ENCODE measurements around the gene SPAG6.

Gene SPAG6

GRCh38 chr10:22410394-22410793 lies 65.1 kb downstream of the SPAG6 start:
- H3K9me2 ChIP-seq (replicated peaks; ENCODE audit: insufficient read depth, low read length), result no peaks in the 10 kb centered on the region
- H3K27me3 ChIP-seq (ENCODE audit: low read length), result no peaks in the 10 kb centered on the region
- H3K9ac ChIP-seq (ENCODE audit: low read length), result no peak overlapping the region
- H4K20me1 ChIP-seq (ENCODE audit: low read depth, low read length), result no peaks in the 10 kb centered on the region
- H3K4me2 ChIP-seq (ENCODE audit: low read depth, low read length, poor library complexity, severe bottlenecking), result no peak overlapping the region
- H2AFZ ChIP-seq (ENCODE audit: low read depth, low read length, severe bottlenecking), result no peak overlapping the region
- H3K27ac ChIP-seq (ENCODE audit: low read depth, low read length), result no peak overlapping the region
- H3K4me3 ChIP-seq (ENCODE audit: insufficient read depth, low read length, poor library complexity, severe bottlenecking), result no peak overlapping the region
- H3K36me3 ChIP-seq (ENCODE audit: low read length), result no peaks in the 10 kb centered on the region
- no peaks in the 10 kb centered on the region for H3K9me3 ChIP-seq (ENCODE audit: insufficient read depth, low read length)
- H3K79me2 ChIP-seq (ENCODE audit: insufficient read depth, low read length), result no peaks in the 10 kb centered on the region
- no peak for TF ChIP-seq EZH2phosphoT487 (conservative IDR thresholded peaks at IDR 0.05; ENCODE audit: low read length)
- TF ChIP-seq, protein P1, sequence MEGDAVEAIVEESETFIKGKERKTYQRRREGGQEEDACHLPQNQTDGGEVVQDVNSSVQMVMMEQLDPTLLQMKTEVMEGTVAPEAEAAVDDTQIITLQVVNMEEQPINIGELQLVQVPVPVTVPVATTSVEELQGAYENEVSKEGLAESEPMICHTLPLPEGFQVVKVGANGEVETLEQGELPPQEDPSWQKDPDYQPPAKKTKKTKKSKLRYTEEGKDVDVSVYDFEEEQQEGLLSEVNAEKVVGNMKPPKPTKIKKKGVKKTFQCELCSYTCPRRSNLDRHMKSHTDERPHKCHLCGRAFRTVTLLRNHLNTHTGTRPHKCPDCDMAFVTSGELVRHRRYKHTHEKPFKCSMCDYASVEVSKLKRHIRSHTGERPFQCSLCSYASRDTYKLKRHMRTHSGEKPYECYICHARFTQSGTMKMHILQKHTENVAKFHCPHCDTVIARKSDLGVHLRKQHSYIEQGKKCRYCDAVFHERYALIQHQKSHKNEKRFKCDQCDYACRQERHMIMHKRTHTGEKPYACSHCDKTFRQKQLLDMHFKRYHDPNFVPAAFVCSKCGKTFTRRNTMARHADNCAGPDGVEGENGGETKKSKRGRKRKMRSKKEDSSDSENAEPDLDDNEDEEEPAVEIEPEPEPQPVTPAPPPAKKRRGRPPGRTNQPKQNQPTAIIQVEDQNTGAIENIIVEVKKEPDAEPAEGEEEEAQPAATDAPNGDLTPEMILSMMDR (IDR thresholded peaks at IDR 0.05; ENCODE audit: insufficient read depth, low read length, poor library complexity, severe bottlenecking), result no peak
- H3F3A ChIP-seq (ENCODE audit: insufficient read depth), result no peaks in the 10 kb centered on the region

GRCh38 chr10:22410846-22411245 lies 65.5 kb downstream of the SPAG6 start:
- no peaks in the 10 kb centered on the region for H3K27me3 ChIP-seq (ENCODE audit: low read length)
- H3K4me3 ChIP-seq (ENCODE audit: insufficient read depth, low read length, poor library complexity, severe bottlenecking), result no peak overlapping the region
- TF ChIP-seq, protein P1 (IDR thresholded peaks at IDR 0.05; ENCODE audit: insufficient read depth, low read length, poor library complexity, severe bottlenecking), result no peak
- no peak for TF ChIP-seq EZH2phosphoT487 (conservative IDR thresholded peaks at IDR 0.05; ENCODE audit: low read length)
- H3K4me2 ChIP-seq (ENCODE audit: low read depth, low read length, poor library complexity, severe bottlenecking), result no peak overlapping the region
- H3K9me2 ChIP-seq (replicated peaks; ENCODE audit: insufficient read depth, low read length), result no peaks in the 10 kb centered on the region
- H3K9me3 ChIP-seq (ENCODE audit: insufficient read depth, low read length), result no peaks in the 10 kb centered on the region
- no peaks in the 10 kb centered on the region for H3F3A ChIP-seq (ENCODE audit: insufficient read depth)
- no peaks in the 10 kb centered on the region for H3K36me3 ChIP-seq (ENCODE audit: low read length)
- no peak overlapping the region for H3K9ac ChIP-seq (ENCODE audit: low read length)
- H2AFZ ChIP-seq (ENCODE audit: low read depth, low read length, severe bottlenecking), result no peak overlapping the region
- no peaks in the 10 kb centered on the region for H4K20me1 ChIP-seq (ENCODE audit: low read depth, low read length)
- no peak overlapping the region for H3K27ac ChIP-seq (ENCODE audit: low read depth, low read length)
- H3K79me2 ChIP-seq (ENCODE audit: insufficient read depth, low read length), result no peaks in the 10 kb centered on the region

GRCh38 chr10:22414146-22414545 lies 68.8 kb downstream of the SPAG6 start:
- Histone ChIP-seq H3K27me3 (ENCODE audit: low read length) (no peaks in the 10 kb centered on the region), H3K9me3 (ENCODE audit: insufficient read depth, low read length) (no peaks in the 10 kb centered on the region), H3K4me2 (ENCODE audit: low read depth, low read length, poor library complexity, severe bottlenecking) (no peak overlapping the region), H3F3A (ENCODE audit: insufficient read depth) (no peaks in the 10 kb centered on the region), H2AFZ (ENCODE audit: low read depth, low read length, severe bottlenecking) (no peak overlapping the region), H3K4me3 (ENCODE audit: insufficient read depth, low read length, poor library complexity, severe bottlenecking) (no peak overlapping the region), H3K79me2 (ENCODE audit: insufficient read depth, low read length) (no peaks in the 10 kb centered on the region), H3K27ac (ENCODE audit: low read depth, low read length) (no peak overlapping the region), H3K36me3 (ENCODE audit: low read length) (no peaks in the 10 kb centered on the region), H3K9me2 (replicated peaks; ENCODE audit: insufficient read depth, low read length) (no peaks in the 10 kb centered on the region), H3K9ac (ENCODE audit: low read length) (no peak overlapping the region), H4K20me1 (ENCODE audit: low read depth, low read length) (no peaks in the 10 kb centered on the region)
- TF ChIP-seq, protein P1 (IDR thresholded peaks at IDR 0.05; ENCODE audit: insufficient read depth, low read length, poor library complexity, severe bottlenecking), result no peak
- no peak for TF ChIP-seq EZH2phosphoT487 (conservative IDR thresholded peaks at IDR 0.05; ENCODE audit: low read length)

All from SU-DHL-6 (cell line).